ENCODE measurements around the gene MTMR3. TPM values are rescaled to one million over a fixed set of nuclear protein-coding genes. Genes with fewer than 3 reads are reported as not detected.
"Not testable (repeated sequence)": the region's sequence is repeated elsewhere in the genome, so short reads cannot be mapped to it uniquely, and the experiment has no call there.

Gene MTMR3
- total and polyA plus RNA-seq, 2 donors from 2014 or later, result 9.6 to 56.2 TPM

DNA sequence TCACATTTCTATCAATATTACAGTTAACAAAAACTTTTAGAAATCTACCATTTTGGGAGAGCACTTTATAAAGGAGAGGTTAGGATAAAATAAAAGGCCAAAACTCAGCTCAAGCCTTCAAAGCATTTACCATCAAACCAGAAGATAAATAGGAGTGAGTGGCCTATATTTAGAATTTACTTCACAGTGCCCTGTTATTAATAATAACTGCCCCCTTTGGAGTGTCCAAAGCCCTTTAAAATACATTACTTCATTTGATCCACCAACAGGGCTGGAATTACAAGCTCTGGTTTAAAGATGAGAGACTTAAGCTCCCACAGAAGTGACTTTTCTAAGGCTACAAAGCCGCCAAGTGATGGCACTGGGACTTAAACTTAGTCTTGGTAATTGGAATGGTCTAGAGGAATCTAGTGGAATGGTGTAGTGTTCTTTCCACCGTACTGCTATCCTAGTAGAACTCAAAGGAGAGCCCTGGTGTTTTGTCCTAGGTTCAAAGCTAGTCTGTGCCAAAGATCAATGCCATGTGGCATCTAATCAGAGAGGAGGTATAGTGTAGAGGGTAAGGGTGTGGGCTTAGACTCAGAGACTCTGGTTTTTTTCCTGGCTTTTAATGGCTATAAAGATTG is 21.2 kb upstream of the MTMR3 start:
- Histone ChIP-seq H3K27ac (ENCODE audit: low read depth in 2 of 2, low read length in 2 of 2) (no peak overlapping the region), H3K27me3 (ENCODE audit: control insufficient read depth, insufficient read depth, low read length) (no peaks in the 10 kb centered on the region), H3K4me1 (ENCODE audit: control insufficient read depth in 2 of 3, insufficient read depth in 2 of 3, low read depth in 1 of 3, low read length in 3 of 3) (no peaks in the 10 kb centered on the region), H3K4me3 (ENCODE audit: low read length in 3 of 3) (no peak overlapping the region), H3K9ac (ENCODE audit: low read length in 3 of 3) (no peak overlapping the region), H3K9me3 (ENCODE audit: control insufficient read depth in 2 of 3, insufficient read depth in 1 of 3, low read length in 3 of 3) (no peaks in the 10 kb centered on the region), H3K36me3 (ENCODE audit: control insufficient read depth in 2 of 3, insufficient read depth in 3 of 3, low read length in 3 of 3) (no peaks in the 10 kb centered on the region)
- intact Hi-C loops (cut with DNase I), result no loop called here
- no peak for DNase-seq
- FAIRE-seq, result no peak
- TF ChIP-seq, protein P1, sequence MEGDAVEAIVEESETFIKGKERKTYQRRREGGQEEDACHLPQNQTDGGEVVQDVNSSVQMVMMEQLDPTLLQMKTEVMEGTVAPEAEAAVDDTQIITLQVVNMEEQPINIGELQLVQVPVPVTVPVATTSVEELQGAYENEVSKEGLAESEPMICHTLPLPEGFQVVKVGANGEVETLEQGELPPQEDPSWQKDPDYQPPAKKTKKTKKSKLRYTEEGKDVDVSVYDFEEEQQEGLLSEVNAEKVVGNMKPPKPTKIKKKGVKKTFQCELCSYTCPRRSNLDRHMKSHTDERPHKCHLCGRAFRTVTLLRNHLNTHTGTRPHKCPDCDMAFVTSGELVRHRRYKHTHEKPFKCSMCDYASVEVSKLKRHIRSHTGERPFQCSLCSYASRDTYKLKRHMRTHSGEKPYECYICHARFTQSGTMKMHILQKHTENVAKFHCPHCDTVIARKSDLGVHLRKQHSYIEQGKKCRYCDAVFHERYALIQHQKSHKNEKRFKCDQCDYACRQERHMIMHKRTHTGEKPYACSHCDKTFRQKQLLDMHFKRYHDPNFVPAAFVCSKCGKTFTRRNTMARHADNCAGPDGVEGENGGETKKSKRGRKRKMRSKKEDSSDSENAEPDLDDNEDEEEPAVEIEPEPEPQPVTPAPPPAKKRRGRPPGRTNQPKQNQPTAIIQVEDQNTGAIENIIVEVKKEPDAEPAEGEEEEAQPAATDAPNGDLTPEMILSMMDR (IDR thresholded peaks at IDR 0.05; ENCODE audit: borderline replicate concordance, extremely low read depth, insufficient read depth), result no peak

DNA sequence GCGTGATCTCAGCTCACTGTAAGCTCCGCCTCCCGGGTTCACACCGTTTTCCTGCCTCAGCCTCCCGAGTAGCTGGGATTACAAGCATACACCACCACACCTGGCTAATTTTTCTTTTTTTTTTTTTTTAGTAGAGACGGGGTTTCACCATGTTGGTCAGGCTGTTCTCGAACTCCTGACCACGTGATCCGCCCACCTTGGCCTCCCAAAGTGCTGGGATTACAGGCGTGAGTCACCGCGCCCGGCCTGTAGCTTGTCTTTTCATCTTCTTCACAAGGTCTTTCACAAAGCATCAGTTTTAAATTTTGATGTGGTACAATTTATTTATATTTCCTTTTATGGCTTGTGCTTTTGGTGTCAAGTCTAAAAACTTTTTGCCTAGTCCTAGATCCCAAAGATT is 17.4 kb upstream of the MTMR3 start:
- H3K27ac ChIP-seq (ENCODE audit: low read depth in 2 of 2, low read length in 2 of 2); H3K27me3 ChIP-seq (ENCODE audit: control insufficient read depth, insufficient read depth, low read length); H3K9ac ChIP-seq (ENCODE audit: low read length in 3 of 3); H3K36me3 ChIP-seq (ENCODE audit: control insufficient read depth in 2 of 3, insufficient read depth in 3 of 3, low read length in 3 of 3); H3K9me3 ChIP-seq (ENCODE audit: control insufficient read depth in 2 of 3, insufficient read depth in 1 of 3, low read length in 3 of 3); H3K4me1 ChIP-seq (ENCODE audit: control insufficient read depth in 2 of 3, insufficient read depth in 2 of 3, low read depth in 1 of 3, low read length in 3 of 3); intact Hi-C loops (cut with DNase I); H3K4me3 ChIP-seq (ENCODE audit: low read length in 3 of 3); FAIRE-seq; DNase-seq: not testable (repeated sequence)

DNA sequence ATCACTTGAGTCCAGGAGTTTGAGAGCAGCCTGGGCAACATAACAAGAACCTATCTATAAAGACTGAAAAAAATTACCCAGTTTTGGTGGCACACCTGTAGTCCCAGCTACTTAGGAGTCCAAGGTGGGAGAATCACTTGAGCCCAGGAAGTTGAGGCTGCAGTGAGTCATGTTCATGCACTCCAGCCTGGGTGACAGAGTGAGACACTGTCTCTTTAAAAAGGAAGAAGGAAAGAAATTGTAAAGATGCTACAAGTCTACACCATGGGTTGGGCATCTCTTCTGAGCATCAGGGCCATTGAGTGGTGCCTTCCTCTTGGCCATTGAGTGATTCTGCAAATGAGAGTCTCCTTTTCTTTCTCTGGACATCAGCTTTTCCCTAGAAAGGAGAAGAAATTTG is 15.7 kb upstream of the MTMR3 start:
- FAIRE-seq (no peak), DNase-seq (no peak)
- H3K9ac ChIP-seq (ENCODE audit: low read length in 3 of 3), result no peak overlapping the region
- no peaks in the 10 kb centered on the region for H3K36me3 ChIP-seq (ENCODE audit: control insufficient read depth in 2 of 3, insufficient read depth in 3 of 3, low read length in 3 of 3)
- intact Hi-C loops (cut with DNase I), result no loop called here
- H3K9me3 ChIP-seq (ENCODE audit: control insufficient read depth in 2 of 3, insufficient read depth in 1 of 3, low read length in 3 of 3), result no peaks in the 10 kb centered on the region
- no peak overlapping the region for H3K4me3 ChIP-seq (ENCODE audit: low read length in 3 of 3)
- TF ChIP-seq, protein P1 (IDR thresholded peaks at IDR 0.05; ENCODE audit: borderline replicate concordance, extremely low read depth, insufficient read depth), result no peak
- no peaks in the 10 kb centered on the region for H3K27me3 ChIP-seq (ENCODE audit: control insufficient read depth, insufficient read depth, low read length)
- peaks cover 0 to 12% (median 4%) of the 10 kb centered on the region in 3 donors for H3K4me1 ChIP-seq (ENCODE audit: control insufficient read depth in 2 of 3, insufficient read depth in 2 of 3, low read depth in 1 of 3, low read length in 3 of 3)
- no peak overlapping the region for H3K27ac ChIP-seq (ENCODE audit: low read depth in 2 of 2, low read length in 2 of 2)

DNA sequence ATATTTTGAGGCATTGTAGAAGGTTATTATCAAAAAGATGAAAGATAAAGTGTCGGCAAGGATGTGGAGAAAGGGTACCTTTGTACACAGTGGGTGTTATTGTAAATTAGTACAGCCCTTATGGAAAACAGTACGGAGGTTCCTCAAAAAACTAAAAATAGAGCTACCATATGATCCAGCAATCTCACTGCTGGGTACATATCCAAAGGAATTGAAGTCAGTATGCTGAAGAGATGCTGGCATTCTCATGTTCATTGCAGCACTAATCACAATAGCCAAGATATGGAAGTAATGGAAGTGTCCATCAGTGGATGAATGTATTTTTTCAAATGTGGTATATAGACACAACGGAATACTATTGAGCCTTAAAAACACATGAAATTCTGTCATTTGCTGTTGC is 15.1 kb upstream of the MTMR3 start:
- no peak for FAIRE-seq
- Histone ChIP-seq H3K9me3 (ENCODE audit: control insufficient read depth in 2 of 3, insufficient read depth in 1 of 3, low read length in 3 of 3) (no peaks in the 10 kb centered on the region), H3K36me3 (ENCODE audit: control insufficient read depth in 2 of 3, insufficient read depth in 3 of 3, low read length in 3 of 3) (no peaks in the 10 kb centered on the region), H3K27me3 (ENCODE audit: control insufficient read depth, insufficient read depth, low read length) (no peaks in the 10 kb centered on the region), H3K4me1 (ENCODE audit: control insufficient read depth in 2 of 3, insufficient read depth in 2 of 3, low read depth in 1 of 3, low read length in 3 of 3) (peaks cover 0 to 15% (median 7%) of the 10 kb centered on the region in 3 donors), H3K9ac (ENCODE audit: low read length in 3 of 3) (no peak overlapping the region), H3K4me3 (ENCODE audit: low read length in 3 of 3) (no peak overlapping the region), H3K27ac (ENCODE audit: low read depth in 2 of 2, low read length in 2 of 2) (no peak overlapping the region)
- no peak for DNase-seq
- intact Hi-C loops (cut with DNase I), result no loop called here
- TF ChIP-seq, protein P1 (IDR thresholded peaks at IDR 0.05; ENCODE audit: borderline replicate concordance, extremely low read depth, insufficient read depth), result no peak
